ENCODE results near the gene CTIF. TPM values are rescaled to one million over a fixed set of nuclear protein-coding genes. Genes with fewer than 3 reads are reported as not detected.

CTIF gene
- total RNA-seq, 1 experiment from 2014 or later = 95.8 TPM

DNA sequence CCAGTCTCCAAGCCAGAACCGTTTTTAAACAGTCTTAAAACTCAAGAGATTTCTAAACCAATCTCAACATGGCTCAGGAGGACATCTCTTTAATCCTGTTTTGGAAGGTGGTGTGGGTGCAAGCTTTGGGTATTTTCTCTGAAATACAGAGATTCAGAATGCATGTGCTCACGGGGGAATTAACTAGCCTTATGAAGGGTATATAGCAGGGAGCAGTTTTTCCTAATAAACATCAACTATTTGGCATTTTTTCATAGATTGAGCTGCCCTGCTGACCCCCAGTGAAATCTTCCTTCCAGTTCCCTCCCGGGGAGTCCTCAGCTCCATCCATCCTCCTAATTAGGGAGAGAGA lies 289.3 kb downstream of the CTIF start:
- TF ChIP-seq, protein P1, sequence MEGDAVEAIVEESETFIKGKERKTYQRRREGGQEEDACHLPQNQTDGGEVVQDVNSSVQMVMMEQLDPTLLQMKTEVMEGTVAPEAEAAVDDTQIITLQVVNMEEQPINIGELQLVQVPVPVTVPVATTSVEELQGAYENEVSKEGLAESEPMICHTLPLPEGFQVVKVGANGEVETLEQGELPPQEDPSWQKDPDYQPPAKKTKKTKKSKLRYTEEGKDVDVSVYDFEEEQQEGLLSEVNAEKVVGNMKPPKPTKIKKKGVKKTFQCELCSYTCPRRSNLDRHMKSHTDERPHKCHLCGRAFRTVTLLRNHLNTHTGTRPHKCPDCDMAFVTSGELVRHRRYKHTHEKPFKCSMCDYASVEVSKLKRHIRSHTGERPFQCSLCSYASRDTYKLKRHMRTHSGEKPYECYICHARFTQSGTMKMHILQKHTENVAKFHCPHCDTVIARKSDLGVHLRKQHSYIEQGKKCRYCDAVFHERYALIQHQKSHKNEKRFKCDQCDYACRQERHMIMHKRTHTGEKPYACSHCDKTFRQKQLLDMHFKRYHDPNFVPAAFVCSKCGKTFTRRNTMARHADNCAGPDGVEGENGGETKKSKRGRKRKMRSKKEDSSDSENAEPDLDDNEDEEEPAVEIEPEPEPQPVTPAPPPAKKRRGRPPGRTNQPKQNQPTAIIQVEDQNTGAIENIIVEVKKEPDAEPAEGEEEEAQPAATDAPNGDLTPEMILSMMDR (IDR thresholded peaks at IDR 0.05; ENCODE audit: unreplicated experiment) = no peak
- no peak for DNase-seq (ENCODE audit: unreplicated experiment)
- no peak overlapping the region for H3K4me3 Mint-ChIP-seq (ENCODE audit: unreplicated experiment)
- intact Hi-C loops (cut with micrococcal nuclease) = no loop called here
- H3K9me3 Mint-ChIP-seq (ENCODE audit: unreplicated experiment) = no peaks in the 10 kb centered on the region
- CTCF ChIA-PET = no interaction called here
- peaks cover 28% of the 10 kb centered on the region for H3K4me1 Mint-ChIP-seq (ENCODE audit: insufficient read depth, unreplicated experiment)
- no peak overlapping the region for H3K27ac Mint-ChIP-seq (ENCODE audit: low read depth, unreplicated experiment)
- POLR2A ChIA-PET = interaction anchor here (0.7 kb wide), 1 partner anchor 169 kb away, joined by 4 read pairs; no protein-coding TSS in a partner anchor
- peaks cover 32% of the 10 kb centered on the region for H3K36me3 Mint-ChIP-seq (ENCODE audit: insufficient read depth, unreplicated experiment)
- no TSS peak for BruUV-seq (replicated peaks)
- no peaks in the 10 kb centered on the region for H3K27me3 Mint-ChIP-seq (ENCODE audit: insufficient read depth, unreplicated experiment)

DNA sequence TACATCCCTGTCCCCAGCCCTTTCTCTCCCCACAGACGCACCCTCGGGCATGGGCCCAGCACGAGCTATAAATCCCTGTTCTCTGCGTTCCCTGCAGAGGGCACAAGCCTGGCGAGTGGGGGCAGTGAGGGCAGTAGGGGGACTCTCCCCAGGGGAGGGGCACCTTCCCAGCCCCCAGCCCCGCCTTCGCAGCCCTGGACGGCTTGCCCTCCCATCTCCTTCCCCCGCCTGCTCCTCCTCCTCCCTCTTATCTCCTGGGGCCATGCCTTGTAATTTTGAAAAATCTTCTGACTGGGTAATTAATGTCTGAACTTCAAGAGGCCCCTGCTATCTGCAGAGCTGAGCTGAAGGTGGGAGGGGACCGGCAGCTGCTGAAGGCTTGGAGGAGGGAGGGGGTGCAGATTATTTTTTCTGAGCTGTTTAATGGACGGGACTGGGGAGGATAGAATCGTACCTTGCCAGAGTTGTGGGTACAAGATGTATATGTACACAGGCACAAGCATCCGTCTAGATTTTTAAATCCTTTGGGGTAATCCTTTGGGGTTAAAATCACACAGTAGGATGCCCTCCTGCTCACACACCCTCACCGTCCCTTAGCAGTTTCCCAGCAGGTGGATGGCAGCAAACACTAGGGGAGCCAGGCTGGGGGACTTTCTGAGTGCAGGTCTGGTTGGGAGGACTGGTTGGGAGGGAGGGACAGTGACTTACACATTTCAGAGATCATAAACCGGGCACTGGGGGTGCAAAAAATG lies 290.0 kb downstream of the CTIF start:
- Mint-ChIP-seq H3K27ac (ENCODE audit: low read depth, unreplicated experiment) (no peak overlapping the region), H3K9me3 (ENCODE audit: unreplicated experiment) (no peaks in the 10 kb centered on the region), H3K4me1 (ENCODE audit: insufficient read depth, unreplicated experiment) (peaks cover 32% of the 10 kb centered on the region), H3K36me3 (ENCODE audit: insufficient read depth, unreplicated experiment) (peaks cover 28% of the 10 kb centered on the region), H3K27me3 (ENCODE audit: insufficient read depth, unreplicated experiment) (no peaks in the 10 kb centered on the region), H3K4me3 (ENCODE audit: unreplicated experiment) (no peak overlapping the region)
- ChIA-PET CTCF (no interaction called here), POLR2A (interaction anchor here (0.7 kb wide), 1 partner anchor 168 kb away, joined by 4 read pairs; no protein-coding TSS in a partner anchor)
- TF ChIP-seq, protein P1 (IDR thresholded peaks at IDR 0.05; ENCODE audit: unreplicated experiment) = no peak
- intact Hi-C loops (cut with micrococcal nuclease) = no loop called here
- no peak for DNase-seq (ENCODE audit: unreplicated experiment)
- no TSS peak for BruUV-seq (replicated peaks)

DNA sequence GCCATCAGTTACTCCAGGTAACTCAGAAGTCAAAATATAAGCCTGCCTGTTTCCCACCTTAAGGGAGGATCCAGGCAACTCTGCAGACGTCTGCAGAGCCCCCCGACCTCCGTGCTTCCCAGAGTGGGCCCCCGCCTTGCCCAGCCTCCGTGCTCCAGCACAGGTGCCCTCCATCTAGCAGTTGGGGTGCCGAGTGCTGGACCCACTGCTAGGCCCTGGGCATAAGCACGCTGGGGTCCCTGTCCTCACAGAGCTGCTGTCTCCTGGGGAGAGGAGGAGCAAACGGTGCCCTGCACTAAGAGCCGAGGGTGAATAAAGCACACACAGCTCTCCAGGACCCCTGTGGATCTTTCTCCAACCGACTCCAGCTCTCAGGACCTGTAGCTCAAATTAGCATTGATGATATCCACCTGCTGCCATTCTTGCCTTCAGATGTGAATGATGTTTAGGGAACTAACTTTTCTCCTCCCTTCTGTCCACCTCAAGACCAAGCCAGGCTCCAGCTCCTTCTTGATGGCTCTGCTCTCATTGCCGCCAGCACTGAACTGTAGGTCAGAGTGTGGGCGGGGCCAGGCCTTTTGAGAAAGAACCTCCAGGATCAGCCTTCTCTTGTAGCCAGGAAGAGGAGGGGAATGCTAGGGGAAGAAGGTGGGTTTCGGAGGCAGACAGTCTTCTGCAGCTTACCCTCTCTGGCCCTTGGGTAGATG lies 290.8 kb downstream of the CTIF start:
- no peaks in the 10 kb centered on the region for H3K27me3 Mint-ChIP-seq (ENCODE audit: insufficient read depth, unreplicated experiment)
- DNase-seq (ENCODE audit: unreplicated experiment) = no peak
- H3K4me3 Mint-ChIP-seq (ENCODE audit: unreplicated experiment) = no peak overlapping the region
- TF ChIP-seq, protein P1 (IDR thresholded peaks at IDR 0.05; ENCODE audit: unreplicated experiment) = no peak
- BruUV-seq (replicated peaks) = no TSS peak
- H3K27ac Mint-ChIP-seq (ENCODE audit: low read depth, unreplicated experiment) = no peak overlapping the region
- intact Hi-C loops (cut with micrococcal nuclease) = loop anchor here (5.0 kb wide), 2 partner anchors 52 to 152 kb away; no protein-coding TSS in a partner anchor
- H3K36me3 Mint-ChIP-seq (ENCODE audit: insufficient read depth, unreplicated experiment) = peaks cover 28% of the 10 kb centered on the region
- no peaks in the 10 kb centered on the region for H3K9me3 Mint-ChIP-seq (ENCODE audit: unreplicated experiment)
- ChIA-PET CTCF (interaction anchor here (0.6 kb wide), 1 partner anchor 117 kb away, joined by 3 read pairs; no protein-coding TSS in a partner anchor), POLR2A (no interaction called here)
- peaks cover 39% of the 10 kb centered on the region for H3K4me1 Mint-ChIP-seq (ENCODE audit: insufficient read depth, unreplicated experiment)

DNA sequence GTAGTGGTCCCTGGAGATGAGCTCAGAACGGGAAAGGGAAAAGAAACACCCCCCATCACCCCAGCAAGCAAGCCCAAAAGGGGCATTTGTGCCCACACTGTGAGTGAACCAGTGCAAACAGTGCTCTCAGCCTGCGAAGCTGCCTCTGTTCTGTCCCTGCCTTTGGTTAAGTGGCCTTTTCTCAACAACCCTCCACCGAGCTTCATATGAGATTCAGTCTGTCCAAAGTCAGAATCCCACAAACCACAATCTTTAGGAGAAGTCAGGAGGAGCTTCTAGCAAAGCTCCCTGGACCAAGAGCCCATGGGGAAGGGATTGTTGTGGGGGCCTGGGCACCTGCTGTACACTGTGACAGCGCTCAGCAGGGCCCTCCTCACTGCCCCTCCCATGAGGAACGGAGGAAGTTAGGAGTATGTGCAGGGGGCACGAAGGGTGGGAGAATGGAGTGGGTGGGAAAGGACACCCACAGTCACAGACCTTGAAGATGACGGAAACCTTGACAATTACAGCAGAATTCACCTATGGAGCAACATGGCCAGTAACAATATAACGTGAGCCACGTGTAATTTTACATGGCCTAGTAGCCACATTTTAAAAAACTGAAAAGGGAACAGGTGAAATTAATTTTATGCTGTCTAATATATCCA lies 292.4 kb downstream of the CTIF start:
- no peak for DNase-seq (ENCODE audit: unreplicated experiment)
- intact Hi-C loops (cut with micrococcal nuclease) = loop anchor here (5.0 kb wide), 2 partner anchors 54 to 154 kb away; no protein-coding TSS in a partner anchor
- H3K36me3 Mint-ChIP-seq (ENCODE audit: insufficient read depth, unreplicated experiment) = peaks cover 31% of the 10 kb centered on the region
- BruUV-seq (replicated peaks) = no TSS peak
- H3K27ac Mint-ChIP-seq (ENCODE audit: low read depth, unreplicated experiment) = no peak overlapping the region
- peaks cover 40% of the 10 kb centered on the region for H3K4me1 Mint-ChIP-seq (ENCODE audit: insufficient read depth, unreplicated experiment)
- ChIA-PET POLR2A (no interaction called here), CTCF (interaction anchor here (0.6 kb wide), 1 partner anchor 563 kb away, joined by 4 read pairs; no protein-coding TSS in a partner anchor)
- no peak overlapping the region for H3K4me3 Mint-ChIP-seq (ENCODE audit: unreplicated experiment)
- no peaks in the 10 kb centered on the region for H3K9me3 Mint-ChIP-seq (ENCODE audit: unreplicated experiment)
- no peaks in the 10 kb centered on the region for H3K27me3 Mint-ChIP-seq (ENCODE audit: insufficient read depth, unreplicated experiment)
- TF ChIP-seq, protein P1 (IDR thresholded peaks at IDR 0.05; ENCODE audit: unreplicated experiment) = no peak

Data from MCF 10A (cell line).